SK-N-SH treated with all-trans-retinoic acid at 6 μM for 48 hours (cell line): ENCODE results near the gene MRPL38.

Experiments used
- ATAC-seq: fragments of 200-7000 bp; cut with Tn5 transposase; 3 replicates; pipeline ENCODE4 v1.9.1; 2020; ENCODE audit warnings: mild to moderate bottlenecking, moderate library complexity
- ARNTL ChIP-seq: fragments of 450-650 bp; formaldehyde crosslinking; IDR thresholded peaks from 2 replicates; pipeline ENCODE4 v1.5.0; 2020; ENCODE audit warnings: low read depth, mild to moderate bottlenecking, moderate library complexity, borderline replicate concordance
- BACH2 ChIP-seq: fragments of 250-450 bp; sonication (Bioruptor Pico); IDR thresholded peaks from 2 replicates; pipeline ENCODE4 v1.9.0; 2021; ENCODE audit warnings: mild to moderate bottlenecking, borderline replicate concordance
- CSDC2 ChIP-seq: fragments of 250-450 bp; sonication (Bioruptor Pico); IDR thresholded peaks from 2 replicates; pipeline ENCODE4 v1.5.0; 2020; ENCODE audit warnings: mild to moderate bottlenecking, moderate library complexity
- GLIS3 ChIP-seq: fragments of 250-450 bp; sonication (Bioruptor Pico); IDR thresholded peaks from 2 replicates; pipeline ENCODE4 v1.5.0; 2020; ENCODE audit warnings: mild to moderate bottlenecking, moderate library complexity
- ISL1 ChIP-seq: fragments of 250-450 bp; sonication (Bioruptor Pico); IDR thresholded peaks from 2 replicates; pipeline ENCODE4 v2.1.2; 2022; ENCODE audit warnings: mild to moderate bottlenecking, moderate library complexity
- OSR1 ChIP-seq: fragments of 250-450 bp; sonication (Bioruptor Pico); IDR thresholded peaks from 2 replicates; pipeline ENCODE4 v1.8.0; 2022; ENCODE audit warnings: moderate library complexity, mild to moderate bottlenecking, inconsistent platforms
- PPARA ChIP-seq: fragments of 250-450 bp; sonication (Bioruptor Pico); IDR thresholded peaks from 2 replicates; pipeline ENCODE4 v1.5.0; 2020; ENCODE audit warnings: mild to moderate bottlenecking, borderline replicate concordance
- RARB ChIP-seq: fragments of 250-450 bp; sonication (Bioruptor Pico); IDR thresholded peaks from 2 replicates; pipeline ENCODE4 v1.8.0; 2021; ENCODE audit warnings: mild to moderate bottlenecking, moderate library complexity
- SNAI2 ChIP-seq: fragments of 250-450 bp; sonication (Bioruptor Pico); IDR thresholded peaks from 2 replicates; pipeline ENCODE4 v1.5.0; 2020; ENCODE audit warnings: mild to moderate bottlenecking, moderate library complexity
- TCF4 ChIP-seq: fragments of 250-450 bp; sonication (Bioruptor Pico); IDR thresholded peaks from 2 replicates; pipeline ENCODE4 v1.8.0; 2021; ENCODE audit warnings: mild to moderate bottlenecking, moderate library complexity, borderline replicate concordance
- TOX ChIP-seq: fragments of 250-450 bp; sonication (Bioruptor Pico); IDR thresholded peaks from 2 replicates; pipeline ENCODE4 v1.8.0; 2021; ENCODE audit warnings: mild to moderate bottlenecking, moderate library complexity, borderline replicate concordance
- ZC3H10 ChIP-seq: fragments of 250-450 bp; sonication (Bioruptor Pico); IDR thresholded peaks from 2 replicates; pipeline ENCODE4 v1.5.1; 2021; ENCODE audit warnings: mild to moderate bottlenecking, moderate library complexity
- ZFP3 ChIP-seq: fragments of 250-450 bp; sonication (Bioruptor Pico); IDR thresholded peaks from 2 replicates; pipeline ENCODE4 v1.5.0; 2020; ENCODE audit warnings: mild to moderate bottlenecking, moderate library complexity
- ZNF565 ChIP-seq: fragments of 450-650 bp; formaldehyde crosslinking; conservative IDR thresholded peaks from 2 replicates; pipeline ENCODE4 v1.5.0; 2020; ENCODE audit warnings: low read depth, mild to moderate bottlenecking, moderate library complexity
- ZNF70 ChIP-seq: fragments of 450-650 bp; formaldehyde crosslinking; IDR thresholded peaks from 2 replicates; pipeline ENCODE4 v1.5.0; 2020; ENCODE audit warnings: mild to moderate bottlenecking, moderate library complexity
- ZNF8 ChIP-seq: fragments of 450-650 bp; formaldehyde crosslinking; IDR thresholded peaks from 2 replicates; pipeline ENCODE4 v1.5.0; 2020; ENCODE audit warnings: mild to moderate bottlenecking, moderate library complexity
- TF ChIP-seq, protein P1 (sequence below): fragments of 250-450 bp; sonication (Bioruptor Pico); IDR thresholded peaks from 2 replicates; pipeline ENCODE4 v1.5.1; 2020; ENCODE audit warnings: low read depth, mild to moderate bottlenecking, moderate library complexity
- TF ChIP-seq, protein P2 (sequence below): fragments of 250-450 bp; sonication (Bioruptor Pico); IDR thresholded peaks from 2 replicates; pipeline ENCODE4 v1.8.0; 2021; ENCODE audit warnings: low read depth, mild to moderate bottlenecking, moderate library complexity, borderline replicate concordance
- TF ChIP-seq, protein P3 (sequence below): fragments of 250-450 bp; sonication (Bioruptor Pico); IDR thresholded peaks from 2 replicates; pipeline ENCODE4 v1.5.0; 2020; ENCODE audit warnings: mild to moderate bottlenecking, moderate library complexity
- TF ChIP-seq, protein P4 (sequence below): fragments of 250-450 bp; sonication (Bioruptor Pico); IDR thresholded peaks from 2 replicates; pipeline ENCODE4 v1.8.0; 2020; ENCODE audit warnings: mild to moderate bottlenecking, moderate library complexity, borderline replicate concordance
- TF ChIP-seq, protein P5 (sequence below): fragments of 250-450 bp; sonication (Bioruptor Pico); IDR thresholded peaks from 2 replicates; pipeline ENCODE4 v1.5.1; 2021; ENCODE audit warnings: mild to moderate bottlenecking, moderate library complexity

MRPL38 gene

DNA sequence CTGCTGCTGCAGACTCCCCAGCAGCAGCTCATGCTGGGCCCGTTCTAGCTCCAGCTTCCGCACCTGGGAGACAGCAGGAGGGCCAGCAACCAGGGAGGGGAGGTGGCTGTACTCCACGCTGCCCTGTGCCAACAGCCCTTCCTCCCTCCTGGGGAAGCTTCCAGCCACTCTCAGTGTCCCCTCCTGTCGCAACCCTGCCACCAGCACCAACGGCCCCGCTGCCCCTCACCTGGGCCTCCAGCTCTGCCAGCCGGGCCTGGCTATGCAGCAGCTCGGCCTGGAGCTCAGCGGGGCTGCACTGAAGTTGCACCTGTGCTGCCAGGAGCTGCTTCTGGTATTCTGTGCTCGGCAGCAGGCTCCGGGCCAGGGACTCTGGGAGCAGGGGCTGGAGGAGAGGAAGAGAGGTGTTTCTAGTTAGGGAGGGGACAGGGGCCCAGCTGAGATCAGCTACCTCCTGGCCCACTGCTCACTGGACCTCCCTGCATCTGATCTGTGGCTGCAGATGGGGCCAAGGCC lies 15.4 kb upstream of the MRPL38 start:
- no peak for TF ChIP-seq ISL1 (CRISPR knock-in tag)
- TF ChIP-seq, protein P1, sequence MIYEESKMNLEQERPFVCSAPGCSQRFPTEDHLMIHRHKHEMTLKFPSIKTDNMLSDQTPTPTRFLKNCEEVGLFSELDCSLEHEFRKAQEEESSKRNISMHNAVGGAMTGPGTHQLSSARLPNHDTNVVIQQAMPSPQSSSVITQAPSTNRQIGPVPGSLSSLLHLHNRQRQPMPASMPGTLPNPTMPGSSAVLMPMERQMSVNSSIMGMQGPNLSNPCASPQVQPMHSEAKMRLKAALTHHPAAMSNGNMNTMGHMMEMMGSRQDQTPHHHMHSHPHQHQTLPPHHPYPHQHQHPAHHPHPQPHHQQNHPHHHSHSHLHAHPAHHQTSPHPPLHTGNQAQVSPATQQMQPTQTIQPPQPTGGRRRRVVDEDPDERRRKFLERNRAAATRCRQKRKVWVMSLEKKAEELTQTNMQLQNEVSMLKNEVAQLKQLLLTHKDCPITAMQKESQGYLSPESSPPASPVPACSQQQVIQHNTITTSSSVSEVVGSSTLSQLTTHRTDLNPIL (CRISPR knock-in tag): no peak
- TF ChIP-seq TCF4 (CRISPR knock-in tag): no peak
- TF ChIP-seq, protein P2, sequence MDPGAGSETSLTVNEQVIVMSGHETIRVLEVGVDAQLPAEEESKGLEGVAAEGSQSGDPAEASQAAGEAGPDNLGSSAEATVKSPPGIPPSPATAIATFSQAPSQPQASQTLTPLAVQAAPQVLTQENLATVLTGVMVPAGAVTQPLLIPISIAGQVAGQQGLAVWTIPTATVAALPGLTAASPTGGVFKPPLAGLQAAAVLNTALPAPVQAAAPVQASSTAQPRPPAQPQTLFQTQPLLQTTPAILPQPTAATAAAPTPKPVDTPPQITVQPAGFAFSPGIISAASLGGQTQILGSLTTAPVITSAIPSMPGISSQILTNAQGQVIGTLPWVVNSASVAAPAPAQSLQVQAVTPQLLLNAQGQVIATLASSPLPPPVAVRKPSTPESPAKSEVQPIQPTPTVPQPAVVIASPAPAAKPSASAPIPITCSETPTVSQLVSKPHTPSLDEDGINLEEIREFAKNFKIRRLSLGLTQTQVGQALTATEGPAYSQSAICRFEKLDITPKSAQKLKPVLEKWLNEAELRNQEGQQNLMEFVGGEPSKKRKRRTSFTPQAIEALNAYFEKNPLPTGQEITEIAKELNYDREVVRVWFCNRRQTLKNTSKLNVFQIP (CRISPR knock-in tag): no peak
- TF ChIP-seq CSDC2 (CRISPR knock-in tag): no peak
- TF ChIP-seq RARB (CRISPR knock-in tag): no peak
- TF ChIP-seq TOX (CRISPR knock-in tag): no peak
- no peak for TF ChIP-seq ARNTL (CRISPR knock-in tag)
- TF ChIP-seq, protein P3, sequence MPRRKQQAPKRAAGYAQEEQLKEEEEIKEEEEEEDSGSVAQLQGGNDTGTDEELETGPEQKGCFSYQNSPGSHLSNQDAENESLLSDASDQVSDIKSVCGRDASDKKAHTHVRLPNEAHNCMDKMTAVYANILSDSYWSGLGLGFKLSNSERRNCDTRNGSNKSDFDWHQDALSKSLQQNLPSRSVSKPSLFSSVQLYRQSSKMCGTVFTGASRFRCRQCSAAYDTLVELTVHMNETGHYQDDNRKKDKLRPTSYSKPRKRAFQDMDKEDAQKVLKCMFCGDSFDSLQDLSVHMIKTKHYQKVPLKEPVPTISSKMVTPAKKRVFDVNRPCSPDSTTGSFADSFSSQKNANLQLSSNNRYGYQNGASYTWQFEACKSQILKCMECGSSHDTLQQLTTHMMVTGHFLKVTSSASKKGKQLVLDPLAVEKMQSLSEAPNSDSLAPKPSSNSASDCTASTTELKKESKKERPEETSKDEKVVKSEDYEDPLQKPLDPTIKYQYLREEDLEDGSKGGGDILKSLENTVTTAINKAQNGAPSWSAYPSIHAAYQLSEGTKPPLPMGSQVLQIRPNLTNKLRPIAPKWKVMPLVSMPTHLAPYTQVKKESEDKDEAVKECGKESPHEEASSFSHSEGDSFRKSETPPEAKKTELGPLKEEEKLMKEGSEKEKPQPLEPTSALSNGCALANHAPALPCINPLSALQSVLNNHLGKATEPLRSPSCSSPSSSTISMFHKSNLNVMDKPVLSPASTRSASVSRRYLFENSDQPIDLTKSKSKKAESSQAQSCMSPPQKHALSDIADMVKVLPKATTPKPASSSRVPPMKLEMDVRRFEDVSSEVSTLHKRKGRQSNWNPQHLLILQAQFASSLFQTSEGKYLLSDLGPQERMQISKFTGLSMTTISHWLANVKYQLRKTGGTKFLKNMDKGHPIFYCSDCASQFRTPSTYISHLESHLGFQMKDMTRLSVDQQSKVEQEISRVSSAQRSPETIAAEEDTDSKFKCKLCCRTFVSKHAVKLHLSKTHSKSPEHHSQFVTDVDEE (CRISPR knock-in tag): no peak
- no peak for TF ChIP-seq ZNF565 (CRISPR knock-in tag)
- ATAC-seq: no peak

DNA sequence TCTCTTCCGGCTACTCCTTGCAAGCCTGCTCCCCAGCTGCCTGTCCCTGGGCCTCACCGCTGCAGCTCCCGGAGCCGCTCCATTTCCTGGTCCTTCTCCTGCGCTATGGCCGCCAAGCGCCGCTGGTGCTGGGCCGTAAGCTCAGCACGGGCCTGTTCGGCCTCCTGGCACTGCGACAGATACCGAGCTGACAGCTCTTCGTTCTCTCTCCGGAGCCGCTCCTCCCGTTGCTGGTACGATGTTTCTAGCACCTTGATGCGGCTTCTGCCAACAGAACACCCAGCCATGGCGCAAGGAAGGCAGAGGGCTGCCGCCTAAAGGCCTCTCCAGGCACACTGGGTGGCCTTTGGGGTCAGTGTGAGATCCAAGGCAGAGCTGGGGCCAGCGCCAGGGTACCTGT lies 14.9 kb upstream of the MRPL38 start:
- TF ChIP-seq, protein P1 (CRISPR knock-in tag): no peak
- TF ChIP-seq RARB (CRISPR knock-in tag) (no peak), TOX (CRISPR knock-in tag) (no peak), SNAI2 (CRISPR knock-in tag) (no peak), ISL1 (CRISPR knock-in tag) (no peak), ZC3H10 (CRISPR knock-in tag) (no peak), ZNF70 (CRISPR knock-in tag) (no peak), BACH2 (no peak), OSR1 (CRISPR knock-in tag) (no peak), ZNF565 (CRISPR knock-in tag) (no peak), ZFP3 (CRISPR knock-in tag) (no peak), ZNF8 (no peak), ARNTL (CRISPR knock-in tag) (no peak), PPARA (no peak), GLIS3 (CRISPR knock-in tag) (no peak), CSDC2 (CRISPR knock-in tag) (no peak)
- TF ChIP-seq, protein P4, sequence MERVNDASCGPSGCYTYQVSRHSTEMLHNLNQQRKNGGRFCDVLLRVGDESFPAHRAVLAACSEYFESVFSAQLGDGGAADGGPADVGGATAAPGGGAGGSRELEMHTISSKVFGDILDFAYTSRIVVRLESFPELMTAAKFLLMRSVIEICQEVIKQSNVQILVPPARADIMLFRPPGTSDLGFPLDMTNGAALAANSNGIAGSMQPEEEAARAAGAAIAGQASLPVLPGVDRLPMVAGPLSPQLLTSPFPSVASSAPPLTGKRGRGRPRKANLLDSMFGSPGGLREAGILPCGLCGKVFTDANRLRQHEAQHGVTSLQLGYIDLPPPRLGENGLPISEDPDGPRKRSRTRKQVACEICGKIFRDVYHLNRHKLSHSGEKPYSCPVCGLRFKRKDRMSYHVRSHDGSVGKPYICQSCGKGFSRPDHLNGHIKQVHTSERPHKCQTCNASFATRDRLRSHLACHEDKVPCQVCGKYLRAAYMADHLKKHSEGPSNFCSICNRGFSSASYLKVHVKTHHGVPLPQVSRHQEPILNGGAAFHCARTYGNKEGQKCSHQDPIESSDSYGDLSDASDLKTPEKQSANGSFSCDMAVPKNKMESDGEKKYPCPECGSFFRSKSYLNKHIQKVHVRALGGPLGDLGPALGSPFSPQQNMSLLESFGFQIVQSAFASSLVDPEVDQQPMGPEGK (CRISPR knock-in tag): no peak
- TF ChIP-seq, protein P3 (CRISPR knock-in tag): no peak
- TF ChIP-seq, protein P2 (CRISPR knock-in tag): no peak
- TF ChIP-seq, protein P5, sequence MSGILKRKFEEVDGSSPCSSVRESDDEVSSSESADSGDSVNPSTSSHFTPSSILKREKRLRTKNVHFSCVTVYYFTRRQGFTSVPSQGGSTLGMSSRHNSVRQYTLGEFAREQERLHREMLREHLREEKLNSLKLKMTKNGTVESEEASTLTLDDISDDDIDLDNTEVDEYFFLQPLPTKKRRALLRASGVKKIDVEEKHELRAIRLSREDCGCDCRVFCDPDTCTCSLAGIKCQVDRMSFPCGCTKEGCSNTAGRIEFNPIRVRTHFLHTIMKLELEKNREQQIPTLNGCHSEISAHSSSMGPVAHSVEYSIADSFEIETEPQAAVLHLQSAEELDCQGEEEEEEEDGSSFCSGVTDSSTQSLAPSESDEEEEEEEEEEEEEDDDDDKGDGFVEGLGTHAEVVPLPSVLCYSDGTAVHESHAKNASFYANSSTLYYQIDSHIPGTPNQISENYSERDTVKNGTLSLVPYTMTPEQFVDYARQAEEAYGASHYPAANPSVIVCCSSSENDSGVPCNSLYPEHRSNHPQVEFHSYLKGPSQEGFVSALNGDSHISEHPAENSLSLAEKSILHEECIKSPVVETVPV: no peak
- no peak for ATAC-seq
